K562 (cell line): Measurements from ENCODE around the gene GMIP. TPM values are rescaled to one million over a fixed set of nuclear protein-coding genes. Genes with fewer than 3 reads are reported as not detected.
A peak's percentile ranks its signal among the peaks of the same experiment; 100 is the strongest.

Source experiments
- ATAC-seq: fragments of 200-7000 bp; cut with Tn5 transposase; 3 replicates; pipeline ENCODE4 v1.9.1; 2020; ENCODE audit warnings: moderate library complexity
- BruUV-seq: library from RNA; stranded (reverse); fragments of 400-500 nt; replicated peaks from 2 replicates; lab custom pipeline; 2021; lab: Mats Ljungman, UMichigan
- CTCF ChIA-PET: fragments of 300-600 bp; formaldehyde crosslinking; extraction: SDS; loops from one replicate; lab custom pipeline; 2021; ENCODE audit warnings: low intra/inter-chr PET ratio; lab: Yijun Ruan, JAX
- POLR2A ChIA-PET: fragments of 300-600, 350-650 bp; sonication (Branson Sonifier 250); formaldehyde crosslinking; extraction: SDS; loops from one replicate; lab custom pipeline; 2021; ENCODE audit warnings: antibody characterized with exemption, inconsistent platforms; lab: Yijun Ruan, JAX
- DNase-seq, 4 experiments: peaks; one replicate each; pipeline versions ENCODE4 v3.0.0 to v3.0.0-alpha.2; 2011 to 2018; ENCODE audit warnings: low spot score in 3 of 4, mixed read lengths in 3 of 4; ENCODE audit errors: extremely low read depth in 1 of 4
- FAIRE-seq: peaks from 2 replicates; lab custom pipeline; 2011; peaks lifted over from hg19 to GRCh38; lab: Jason Lieb, UNC
- H2AFZ ChIP-seq: 2 replicates; pipeline ENCODE4 v1.6.0; 2011; ENCODE audit warnings: low read depth, low read length, control low read depth, inconsistent platforms
- H3K27ac ChIP-seq: fragments of 200-600 bp; 3 replicates; pipeline ENCODE4 v1.8.0; 2011; ENCODE audit warnings: low read depth, mild to moderate bottlenecking, control low read depth, inconsistent platforms, low read length, moderate library complexity, mixed read lengths; ENCODE audit errors: extremely low read depth
- H3K27me3 ChIP-seq, 2 experiments: fragments of 300-600 bp in 1 of 2; 2 replicates in 1 of 2; 3 replicates in 1 of 2; pipeline versions ENCODE4 v1.6.0 to v1.8.0; 2011; ENCODE audit warnings: inconsistent platforms in 2 of 2, low read length in 2 of 2, mild to moderate bottlenecking in 1 of 2, mixed read lengths in 1 of 2, moderate library complexity in 1 of 2; ENCODE audit not compliant: control insufficient read depth in 2 of 2, insufficient read depth in 2 of 2
- H3K36me3 ChIP-seq: fragments of 300-600 bp; 3 replicates; pipeline ENCODE4 v1.8.0; 2011; ENCODE audit warnings: mild to moderate bottlenecking, low read length, inconsistent platforms; ENCODE audit not compliant: control insufficient read depth, insufficient read depth
- H3K4me1 ChIP-seq, 2 experiments: fragments of 200-600 bp in 1 of 2; replicated peaks in 1 of 2; 2 replicates in 1 of 2; 3 replicates in 1 of 2; pipeline versions ENCODE4 v1.5.1 to v1.8.0; 2011; ENCODE audit warnings: inconsistent platforms in 2 of 2, low read length in 2 of 2, mild to moderate bottlenecking in 1 of 2, mixed read lengths in 1 of 2, moderate library complexity in 1 of 2; ENCODE audit not compliant: control insufficient read depth in 2 of 2, insufficient read depth in 2 of 2
- H3K4me2 ChIP-seq: 2 replicates; pipeline ENCODE4 v1.6.1; 2011; ENCODE audit warnings: low read length, control low read depth, inconsistent platforms, mixed read lengths; ENCODE audit not compliant: insufficient read depth
- H3K4me3 ChIP-seq: fragments of 200-600 bp; sonication (generic), shearing (Covaris generic); 2 replicates; pipeline ENCODE4 v1.5.1; 2016; ENCODE audit warnings: control low read depth, inconsistent platforms
- H3K79me2 ChIP-seq: fragments of 200-600 bp; 3 replicates; pipeline ENCODE4 v1.8.0; 2011; ENCODE audit warnings: low read length, inconsistent platforms; ENCODE audit not compliant: control insufficient read depth, insufficient read depth
- H3K9ac ChIP-seq, 2 experiments: 2 replicates each; pipeline versions ENCODE4 v1.6.0 to v1.6.1; 2011; ENCODE audit warnings: low read depth in 2 of 2, low read length in 2 of 2, control low read depth in 1 of 2, inconsistent platforms in 1 of 2, mild to moderate bottlenecking in 1 of 2, mixed read lengths in 1 of 2; ENCODE audit not compliant: insufficient read depth in 1 of 2
- H3K9me1 ChIP-seq: one replicate; pipeline ENCODE4 v1.6.0; 2011; ENCODE audit warnings: inconsistent platforms, mild to moderate bottlenecking, low read length, moderate library complexity; ENCODE audit not compliant: control insufficient read depth, insufficient read depth
- H3K9me3 ChIP-seq: replicated peaks from 2 replicates; pipeline ENCODE4 v1.5.1; 2011; ENCODE audit warnings: low read depth, low read length, inconsistent platforms; ENCODE audit not compliant: control insufficient read depth, insufficient read depth
- H4K20me1 ChIP-seq: replicated peaks from 2 replicates; pipeline ENCODE4 v1.6.1; 2011; ENCODE audit warnings: low read length, inconsistent platforms, mixed read lengths; ENCODE audit not compliant: control insufficient read depth, insufficient read depth
- BHLHE40 ChIP-seq: IDR thresholded peaks from 2 replicates; pipeline ENCODE4 v1.6.1; 2011; ENCODE audit warnings: low read length, improper control_type of control experiment
- CHD4 ChIP-seq: fragments of 200-600 bp; sonication (generic); IDR thresholded peaks from 3 replicates; pipeline ENCODE4 v1.6.1; 2012; ENCODE audit warnings: low read depth, mild to moderate bottlenecking, mixed read lengths, low read length, inconsistent platforms; ENCODE audit not compliant: insufficient read depth, insufficient replicate concordance, poor library complexity, severe bottlenecking
- EGR1 ChIP-seq: fragments of 450-650 bp; conservative IDR thresholded peaks from 2 replicates; pipeline ENCODE4 v1.6.1; 2017; ENCODE audit warnings: mild to moderate bottlenecking
- ETV5 ChIP-seq: sonication (generic); formaldehyde crosslinking; IDR thresholded peaks from 2 replicates; pipeline ENCODE4 v1.4.0; 2020; ENCODE audit warnings: low read depth, mild to moderate bottlenecking, missing genetic modification reagents
- GABPB1 ChIP-seq: sonication (generic); formaldehyde crosslinking; IDR thresholded peaks from 2 replicates; pipeline ENCODE4 v1.8.0; 2022; ENCODE audit warnings: mild to moderate bottlenecking, missing genetic modification reagents
- MCM5 ChIP-seq: fragments of 450-650 bp; IDR thresholded peaks from 2 replicates; pipeline ENCODE4 v1.6.1; 2016; ENCODE audit warnings: low read depth
- WGBS: fragments of 100-300 bp; shearing (Covaris generic); methylation state at CpG from one replicate; pipeline ENCODE4 v1.1.6; 2016; ENCODE audit warnings: low coverage, mixed read lengths; ENCODE audit not compliant: insufficient coverage; ENCODE audit errors: missing lambda C conversion rate; 5-methylcytosine and 5-hydroxymethylcytosine counted together
- in situ Hi-C: fragments of 300-500 bp; cut with MboI; formaldehyde crosslinking; loops from 4 replicates; pipeline ENCODE4 v1.15.0; 2018; ENCODE audit warnings: inconsistent platforms, mixed read lengths
- intact Hi-C: fragments of 100-400 bp; cut with micrococcal nuclease; formaldehyde crosslinking; loops from 2 replicates; pipeline ENCODE4 v1.14.2; 2022
- polyA plus RNA-seq, 8 experiments: library from polyadenylated mRNA; depleted of rRNA in 4 of 8; stranded (reverse) in 5 of 8; unstranded in 3 of 8; fragments of >200 nt; fragmentation: Nextera tagmentation in 2 of 8; fragmentation: Illumina TruSeq in 1 of 8; extraction: Ambion mirVana in 2 of 8; extraction: Trizol in 1 of 8; gene quantifications; 2 replicates each; pipeline versions ENCODE4 v1.2.1 to v1.2.3, GENCODE V29; 2011 to 2014; ENCODE audit warnings: inconsistent platforms in 1 of 8, missing spikeins in 1 of 8
- total RNA-seq, 7 experiments: library from RNA; depleted of rRNA in 6 of 7; stranded (reverse); fragments of >200 nt in 6 of 7; fragmentation: Illumina TruSeq in 2 of 7; extraction: Trizol in 2 of 7; gene quantifications; 2 replicates each; pipeline versions ENCODE4 v1.2.1 to v1.2.3, GENCODE V29; 2011 to 2021; ENCODE audit warnings: low replicate concordance in 1 of 7

The GMIP gene
- total and polyA plus RNA-seq, 9 of the 15 experiments (the other 6 are each of a cell fraction or from before 2014, with no cell fraction given): 0.14 to 15.8 (median 3.2) TPM

DNA sequence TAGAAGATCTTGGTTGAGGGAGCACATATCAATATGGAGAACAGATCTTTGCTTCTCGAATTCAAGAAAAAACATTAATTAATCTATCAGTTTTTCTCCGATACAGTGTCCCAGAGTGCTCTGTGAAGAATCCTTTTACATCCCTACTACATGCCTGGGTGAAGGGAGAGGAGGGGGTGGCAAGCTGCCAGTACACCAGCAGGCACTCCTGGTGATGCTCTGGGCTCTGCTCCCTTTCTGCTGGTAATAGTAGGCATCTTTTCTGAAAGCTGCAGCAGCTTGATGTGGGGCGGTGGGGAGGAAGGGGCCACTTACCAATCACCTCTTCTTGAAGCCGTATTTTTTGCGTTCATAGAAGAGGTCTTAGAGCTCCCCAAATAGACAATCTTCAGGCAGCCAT is 55.7 kb downstream of the GMIP start (continued):
- TF ChIP-seq MCM5: no peak
- no peak for TF ChIP-seq ETV5 (CRISPR knock-in tag)
- no peak for TF ChIP-seq EGR1
- no peak for TF ChIP-seq CHD4
- no peak for TF ChIP-seq BHLHE40
- TF ChIP-seq, all 486 proteins: peak for 0

DNA sequence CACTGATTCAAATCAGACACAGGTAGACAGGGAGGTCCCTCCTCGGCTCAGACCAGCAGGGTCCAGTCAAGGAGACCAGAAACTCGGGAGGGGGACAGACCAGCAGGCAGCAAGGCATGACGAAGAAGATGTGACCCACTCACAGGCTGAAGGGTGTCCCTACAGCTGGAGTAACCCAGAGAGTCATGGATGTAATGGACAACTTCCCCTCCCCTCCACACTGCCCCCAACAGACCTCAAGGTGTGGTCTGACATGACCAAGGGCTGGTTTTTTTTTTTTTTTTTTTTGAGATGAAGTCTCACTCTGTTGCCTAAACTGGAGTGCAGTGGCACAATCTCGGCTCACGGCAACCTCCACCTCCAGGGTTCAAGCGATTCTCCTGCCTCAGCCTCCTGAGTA is 59.1 kb downstream of the GMIP start:
- Histone ChIP-seq H3K79me2 (no peaks in the 10 kb centered on the region), H3K27ac (no peak overlapping the region), H3K4me2 (no peak overlapping the region), H2AFZ (no peak overlapping the region), H3K36me3 (no peaks in the 10 kb centered on the region), H3K4me1 (no peaks in the 10 kb centered on the region; a peak in 1 of 5 replicates)
- 11% methylated on average over 6 of the region's 6 CpGs for WGBS
- FAIRE-seq: no peak
- BruUV-seq: no TSS peak
- in situ Hi-C loops: no loop called here
- CTCF ChIA-PET: no interaction called here
- TF ChIP-seq GABPB1: no peak
- TF ChIP-seq, all 486 proteins: peak for 0
- intact Hi-C loops: no loop called here
- Histone ChIP-seq H3K9me3 (no peaks in the 10 kb centered on the region), H3K27me3 (peaks cover 0 to 8% of the 10 kb centered on the region in 2 experiments; a peak in 2 of 5 replicates), H3K9ac (no peak overlapping the region), H4K20me1 (no peaks in the 10 kb centered on the region), H3K4me3 (no peak overlapping the region), H3K9me1 (no peaks in the 10 kb centered on the region)
- no peak for DNase-seq
- peak; percentile 61 for ATAC-seq
- POLR2A ChIA-PET: no interaction called here
